ENCODE results near the gene LRRC46. TPM values are rescaled to one million over a fixed set of nuclear protein-coding genes. Genes with fewer than 3 reads are reported as not detected.

Gene LRRC46
- total and polyA plus RNA-seq, 10 of the 15 experiments (the other 5 are each of a cell fraction or from before 2014, with no cell fraction given), result 0.15 to 1.8 (median 0.38) TPM; not detected in 1

- TF ChIP-seq ELK1 (IDR thresholded peaks at IDR 0.05; ENCODE audit: low read depth, low read length), result no peak
- no peak for TF ChIP-seq MEF2A (IDR thresholded peaks at IDR 0.05; ENCODE audit: insufficient read depth, low read depth, low read length)
- no peak for TF ChIP-seq TBL1XR1 (IDR thresholded peaks at IDR 0.05; ENCODE audit: low read depth, low read length)
- TF ChIP-seq ESRRA (IDR thresholded peaks at IDR 0.05; ENCODE audit: low read length), result no peak
- TF ChIP-seq EZH2 (IDR thresholded peaks at IDR 0.05; ENCODE audit: borderline replicate concordance, control insufficient read depth, low read depth, low read length), result no peak
Observed at GRCh38 chr17:47791025-47791424, 40.4 kb upstream of the LRRC46 start (continued).

- Histone ChIP-seq H3K9ac (ENCODE audit: control insufficient read depth, insufficient read depth, low read length) (no peak overlapping the region), H2AFZ (ENCODE audit: control insufficient read depth, low read depth, low read length) (no peak overlapping the region), H3K4me1 (ENCODE audit: control insufficient read depth, insufficient read depth, low read length) (no peaks in the 10 kb centered on the region), H3K9me3 (replicated peaks; ENCODE audit: control insufficient read depth, insufficient read depth, low read length) (no peaks in the 10 kb centered on the region), H3K27ac (ENCODE audit: control insufficient read depth, insufficient read depth) (no peak overlapping the region), H3K27me3 (replicated peaks in 1 of 2; ENCODE audit: control insufficient read depth in 2 of 2, insufficient read depth in 2 of 2, low read length in 1 of 2) (peaks cover 4 to 7% of the 10 kb centered on the region in 2 experiments), H4K20me1 (ENCODE audit: control insufficient read depth, insufficient read depth) (no peaks in the 10 kb centered on the region), H3K79me2 (ENCODE audit: control insufficient read depth, insufficient read depth, low read length) (no peaks in the 10 kb centered on the region), H3K36me3 (ENCODE audit: control insufficient read depth in 2 of 2, insufficient read depth in 2 of 2, low read length in 1 of 2) (no peaks in the 10 kb centered on the region), H3K4me2 (ENCODE audit: control insufficient read depth, insufficient read depth) (no peak overlapping the region), H3K4me3 (no peak overlapping the region)
- in situ Hi-C loops (cut with MboI) (no loop called here), intact Hi-C loops (cut with micrococcal nuclease; ENCODE audit: unreplicated experiment) (no loop called here)
- ChIA-PET SMC1A (ENCODE audit: uncharacterized antibody, unreplicated experiment) (interaction anchor here (0.6 kb wide), 1 partner anchor 159 kb away, joined by 3 read pairs; no protein-coding TSS in a partner anchor), CTCF (interaction anchor here (1.5 kb wide), 1 partner anchor 60 kb away, joined by 3 read pairs; no protein-coding TSS in a partner anchor), RAD21 (ENCODE audit: unreplicated experiment) (no interaction called here), POLR2A (no interaction called here)
- FAIRE-seq, result no peak
- WGBS (ENCODE audit: insufficient coverage, insufficient replicate concordance, low lambda C conversion rate, missing lambda C conversion rate), result 0% methylated on average over 1 of the region's 1 CpG
- no peak for ATAC-seq
- BruUV-seq (replicated peaks), result no TSS peak
- no peak for TF ChIP-seq SREBF2 (IDR thresholded peaks at IDR 0.05; ENCODE audit: low read length)
- TF ChIP-seq SRF (IDR thresholded peaks at IDR 0.05; ENCODE audit: low read depth in 2 of 2, low read length in 2 of 2), result no peak
- TF ChIP-seq MTA3 (IDR thresholded peaks at IDR 0.05; ENCODE audit: borderline replicate concordance, low read length), result no peak
- TF ChIP-seq HDGF (IDR thresholded peaks at IDR 0.05), result no peak
- TF ChIP-seq RUNX3 (IDR thresholded peaks at IDR 0.05; ENCODE audit: low read length), result no peak
- TF ChIP-seq MYC (IDR thresholded peaks at IDR 0.05; ENCODE audit: insufficient read depth, insufficient read length, insufficient replicate concordance, low read length, severe bottlenecking), result no peak
- TF ChIP-seq SP1 (IDR thresholded peaks at IDR 0.05; ENCODE audit: low read depth, low read length), result no peak
- no peak for TF ChIP-seq SPI1 (IDR thresholded peaks at IDR 0.05; ENCODE audit: borderline replicate concordance, insufficient read depth, low read depth, low read length)
- TF ChIP-seq NBN (IDR thresholded peaks at IDR 0.05), result no peak
- no peak for TF ChIP-seq CBFB (IDR thresholded peaks at IDR 0.05; ENCODE audit: low read depth)
- TF ChIP-seq PAX5 (IDR thresholded peaks at IDR 0.05; ENCODE audit: borderline replicate concordance, low read depth, low read length), result no peak
- TF ChIP-seq MLLT1 (IDR thresholded peaks at IDR 0.05), result no peak
- TF ChIP-seq ETV6 (conservative IDR thresholded peaks at IDR 0.05 in 1 of 2, IDR thresholded peaks at IDR 0.05 in 1 of 2; ENCODE audit: borderline replicate concordance in 1 of 2, low read depth in 1 of 2), result no peak
- TF ChIP-seq ZBTB11 (CRISPR knock-in tag; IDR thresholded peaks at IDR 0.05), result no peak
- no peak for TF ChIP-seq PML (IDR thresholded peaks at IDR 0.05; ENCODE audit: low read length)
- DNase-seq (ENCODE audit: low read depth, low spot score), result no peak
Observed at GRCh38 chr17:47792457-47792856, 39.0 kb upstream of the LRRC46 start.
